ENCODE measurements around the gene OCSTAMP. TPM values are rescaled to one million over a fixed set of nuclear protein-coding genes. Genes with fewer than 3 reads are reported as not detected.

Gene OCSTAMP
- polyA plus RNA-seq, 1 donor, result not detected

DNA sequence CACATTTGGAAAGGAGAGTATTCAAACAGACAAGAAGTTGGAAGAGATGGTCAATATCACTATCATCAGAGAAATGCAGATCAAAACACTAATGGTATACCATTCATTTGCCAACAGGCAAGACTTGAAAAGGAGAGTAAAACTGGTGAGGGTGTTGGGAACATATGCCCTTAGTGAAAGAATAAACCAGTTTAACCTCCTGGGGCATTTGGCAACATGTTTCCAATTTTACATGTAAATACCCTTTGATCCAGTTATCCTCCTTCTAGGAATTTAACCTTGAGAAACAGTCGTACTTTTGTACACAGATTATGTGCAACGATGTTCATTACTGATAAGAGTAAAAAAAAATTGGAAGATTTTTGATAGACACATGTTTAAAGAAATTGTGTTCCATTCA, 34.1 kb upstream of the OCSTAMP start:
- Histone ChIP-seq H3K36me3 (ENCODE audit: control insufficient read depth, insufficient read depth, low read length) (no peaks in the 10 kb centered on the region), H3K9me3 (ENCODE audit: control insufficient read depth, low read depth, low read length) (no peaks in the 10 kb centered on the region), H3K4me3 (ENCODE audit: low read length) (no peak overlapping the region), H3K27ac (ENCODE audit: low read length) (no peak overlapping the region), H3K4me1 (ENCODE audit: control insufficient read depth, insufficient read depth, low read length) (no peaks in the 10 kb centered on the region), H3K27me3 (ENCODE audit: control insufficient read depth, insufficient read depth, low read length) (no peaks in the 10 kb centered on the region)
- DNase-seq, result no peak
- 43% methylated on average over 2 of the region's 2 CpGs for whole genome bisulfite sequencing (ENCODE audit: insufficient coverage, low lambda C conversion rate)

DNA sequence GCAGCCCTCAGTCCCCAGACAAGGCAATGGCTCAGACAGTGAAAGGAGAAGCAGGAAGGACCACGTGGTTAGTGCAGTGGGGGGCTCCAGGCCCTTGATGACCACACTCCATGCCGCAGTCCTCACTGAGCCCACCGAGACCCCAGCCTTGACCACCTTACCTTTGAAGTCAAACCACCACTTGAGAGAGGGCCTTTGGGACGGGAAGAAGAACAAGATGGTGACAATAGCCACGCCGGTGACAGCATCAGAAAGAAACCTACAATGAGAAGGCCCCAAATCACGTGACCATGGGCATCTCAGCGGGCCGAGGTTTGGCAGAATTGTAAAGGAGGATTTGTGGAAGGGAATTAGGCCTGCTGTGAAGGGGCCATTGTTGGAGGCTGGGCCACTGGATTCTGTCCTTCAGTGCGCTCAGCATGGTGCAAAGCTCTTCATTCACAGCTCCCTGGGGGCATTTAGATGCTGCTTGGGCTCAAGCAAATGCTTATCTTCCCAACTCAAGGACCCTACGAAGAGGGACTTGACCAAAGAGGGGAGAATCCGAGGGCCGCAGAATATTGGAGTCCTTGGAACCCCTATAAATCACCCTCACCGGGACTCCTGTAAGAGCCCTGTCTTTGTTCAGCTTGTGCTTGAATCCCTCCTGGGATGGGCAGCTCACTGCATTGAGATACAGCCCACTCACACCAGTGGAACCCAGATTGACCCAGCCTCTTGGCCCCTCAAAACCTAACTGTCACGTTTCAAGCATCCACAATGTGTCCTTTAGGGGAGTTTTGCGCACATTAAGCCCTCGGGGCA, 33.2 kb upstream of the OCSTAMP start:
- H3K4me1 ChIP-seq (ENCODE audit: control insufficient read depth, insufficient read depth, low read length), result no peaks in the 10 kb centered on the region
- H3K9me3 ChIP-seq (ENCODE audit: control insufficient read depth, low read depth, low read length), result no peaks in the 10 kb centered on the region
- H3K27me3 ChIP-seq (ENCODE audit: control insufficient read depth, insufficient read depth, low read length), result no peaks in the 10 kb centered on the region
- H3K4me3 ChIP-seq (ENCODE audit: low read length), result no peak overlapping the region
- DNase-seq, result no peak
- no peaks in the 10 kb centered on the region for H3K36me3 ChIP-seq (ENCODE audit: control insufficient read depth, insufficient read depth, low read length)
- H3K27ac ChIP-seq (ENCODE audit: low read length), result no peak overlapping the region
- no CpG with 5 or more reads among the region's 17 CpGs for WGBS (ENCODE audit: insufficient coverage, low lambda C conversion rate)

DNA sequence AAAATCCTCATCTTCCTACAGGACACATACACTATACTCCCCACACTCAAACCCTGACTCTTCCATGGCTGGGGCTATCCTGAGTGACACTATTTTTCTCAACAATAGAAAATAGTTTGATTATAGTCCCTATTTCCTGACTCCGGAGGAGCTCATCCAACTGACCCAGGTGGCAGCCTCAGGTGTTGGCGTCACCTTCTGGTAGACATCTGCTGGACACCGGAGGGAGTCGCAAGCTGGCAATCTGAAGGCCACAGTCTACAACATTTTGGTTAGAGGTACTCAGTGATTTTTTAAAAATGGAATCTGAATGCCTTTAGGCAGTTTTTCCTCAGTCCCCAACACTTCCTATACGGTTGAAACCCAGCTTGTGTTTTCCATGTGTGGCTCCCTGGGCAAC, 32.2 kb upstream of the OCSTAMP start:
- no peaks in the 10 kb centered on the region for H3K4me1 ChIP-seq (ENCODE audit: control insufficient read depth, insufficient read depth, low read length)
- DNase-seq, result no peak
- H3K36me3 ChIP-seq (ENCODE audit: control insufficient read depth, insufficient read depth, low read length), result no peaks in the 10 kb centered on the region
- H3K27me3 ChIP-seq (ENCODE audit: control insufficient read depth, insufficient read depth, low read length), result no peaks in the 10 kb centered on the region
- H3K4me3 ChIP-seq (ENCODE audit: low read length), result no peak overlapping the region
- H3K9me3 ChIP-seq (ENCODE audit: control insufficient read depth, low read depth, low read length), result no peaks in the 10 kb centered on the region
- no peak overlapping the region for H3K27ac ChIP-seq (ENCODE audit: low read length)
- no CpG with 5 or more reads among the region's 5 CpGs for WGBS (ENCODE audit: insufficient coverage, low lambda C conversion rate)

DNA sequence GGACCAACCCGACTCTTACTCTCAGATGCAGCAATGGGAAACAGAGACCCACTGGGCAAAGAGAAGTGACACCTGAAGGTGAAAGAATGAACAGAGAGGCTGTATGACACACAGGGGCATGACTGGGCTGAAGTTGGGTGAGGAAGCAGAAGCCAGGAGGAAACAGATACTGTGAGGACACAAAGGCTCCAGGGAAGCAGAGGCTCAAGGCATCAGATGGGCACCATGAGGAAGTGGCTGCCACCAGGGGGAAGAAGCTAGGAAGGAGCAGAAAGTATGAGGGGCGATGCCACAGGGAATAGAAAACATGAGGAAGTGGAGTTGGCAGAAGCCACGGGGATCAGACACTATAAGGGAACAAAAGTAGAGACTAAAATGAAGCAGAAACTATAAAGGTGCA, 30.9 kb upstream of the OCSTAMP start:
- H3K9me3 ChIP-seq (ENCODE audit: control insufficient read depth, low read depth, low read length), result no peaks in the 10 kb centered on the region
- H3K4me3 ChIP-seq (ENCODE audit: low read length), result no peak overlapping the region
- no peak for DNase-seq
- H3K4me1 ChIP-seq (ENCODE audit: control insufficient read depth, insufficient read depth, low read length), result no peaks in the 10 kb centered on the region
- H3K36me3 ChIP-seq (ENCODE audit: control insufficient read depth, insufficient read depth, low read length), result no peaks in the 10 kb centered on the region
- H3K27ac ChIP-seq (ENCODE audit: low read length), result no peak overlapping the region
- WGBS (ENCODE audit: insufficient coverage, low lambda C conversion rate), result 95% methylated on average over 2 of the region's 3 CpGs
- no peaks in the 10 kb centered on the region for H3K27me3 ChIP-seq (ENCODE audit: control insufficient read depth, insufficient read depth, low read length)

DNA sequence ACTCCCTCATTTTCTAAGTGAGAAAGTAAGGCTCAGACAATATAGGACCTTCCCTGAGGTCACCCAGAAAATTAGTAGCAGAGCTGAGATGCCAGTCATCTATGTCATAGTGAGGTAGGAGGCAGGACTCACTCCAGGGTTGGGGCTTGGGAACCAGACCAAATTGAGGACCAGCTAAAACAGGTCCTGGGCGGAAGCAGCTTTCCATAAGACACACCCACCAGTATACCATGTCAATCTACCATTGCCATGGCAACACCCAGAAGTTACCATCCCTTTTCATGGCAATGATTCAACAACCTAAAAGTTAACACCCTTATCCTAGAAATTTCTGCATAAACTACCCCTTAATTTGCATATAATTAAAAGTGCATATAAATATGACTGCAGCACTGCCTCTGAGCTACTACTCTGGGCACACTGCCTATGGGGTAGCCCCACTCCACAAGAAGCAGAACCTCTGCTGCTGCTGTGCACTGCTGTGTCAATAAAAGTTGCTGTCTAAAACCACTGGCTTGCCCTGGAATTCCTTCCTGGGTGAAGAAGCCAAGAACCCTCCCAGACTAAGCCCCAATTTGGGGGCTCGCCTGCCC, 30.3 kb upstream of the OCSTAMP start:
- H3K27me3 ChIP-seq (ENCODE audit: control insufficient read depth, insufficient read depth, low read length), result no peaks in the 10 kb centered on the region
- no peaks in the 10 kb centered on the region for H3K9me3 ChIP-seq (ENCODE audit: control insufficient read depth, low read depth, low read length)
- no peak for DNase-seq
- no peak overlapping the region for H3K27ac ChIP-seq (ENCODE audit: low read length)
- H3K4me1 ChIP-seq (ENCODE audit: control insufficient read depth, insufficient read depth, low read length), result no peaks in the 10 kb centered on the region
- WGBS (ENCODE audit: insufficient coverage, low lambda C conversion rate), result no CpG with 5 or more reads among the region's 2 CpGs
- H3K36me3 ChIP-seq (ENCODE audit: control insufficient read depth, insufficient read depth, low read length), result no peaks in the 10 kb centered on the region
- H3K4me3 ChIP-seq (ENCODE audit: low read length), result no peak overlapping the region

DNA sequence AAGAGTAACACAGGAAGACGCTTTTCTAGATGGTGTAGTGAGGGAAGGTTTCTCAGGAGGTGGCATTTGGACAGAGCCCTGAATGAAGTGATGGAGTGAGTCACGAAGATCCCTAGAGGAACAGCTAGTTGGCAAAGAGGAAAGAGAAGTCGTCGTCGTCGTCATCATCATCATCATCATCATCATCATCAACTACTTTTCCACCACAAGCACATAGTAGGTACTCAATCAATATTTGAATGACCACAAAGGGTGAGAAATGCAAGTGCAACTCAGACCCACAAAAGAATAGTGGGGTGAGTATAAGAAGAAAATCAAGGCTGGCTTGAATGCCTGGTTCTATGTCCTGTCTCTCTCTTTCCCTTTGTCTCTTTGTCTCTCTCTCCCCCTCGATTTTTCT, 28.3 kb upstream of the OCSTAMP start:
- 92% methylated on average over 2 of the region's 7 CpGs for WGBS (ENCODE audit: insufficient coverage, low lambda C conversion rate)

DNA sequence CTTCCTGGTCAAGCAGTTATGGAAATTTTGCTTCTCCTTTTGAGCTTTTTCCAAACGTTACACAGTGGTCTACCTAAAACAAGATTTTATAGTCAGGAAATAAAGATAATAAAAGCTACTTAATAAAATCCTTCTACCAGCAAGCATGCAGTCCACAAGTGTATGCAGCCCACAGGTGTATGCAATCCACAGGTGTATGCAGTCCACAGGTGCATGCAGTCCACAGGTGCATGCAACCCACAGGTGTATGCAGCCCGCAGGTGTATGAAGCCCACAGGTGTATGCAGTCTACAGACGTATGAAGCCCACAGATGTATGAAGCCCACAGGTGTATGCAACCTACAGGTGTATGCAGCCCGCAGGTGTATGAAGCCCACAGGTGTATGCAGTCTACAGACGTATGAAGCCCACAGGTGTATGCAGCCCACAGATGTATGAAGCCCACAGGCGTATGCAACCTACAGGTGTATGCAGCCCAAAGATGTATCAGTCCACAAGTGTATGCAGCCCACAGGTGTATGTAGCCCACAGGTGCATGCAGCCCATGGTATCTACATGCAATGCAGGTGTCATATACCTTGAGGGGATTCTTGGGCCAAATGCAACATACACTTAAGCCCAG, 26.4 kb upstream of the OCSTAMP start:
- Histone ChIP-seq H3K4me3 (ENCODE audit: low read length) (no peak overlapping the region), H3K4me1 (ENCODE audit: control insufficient read depth, insufficient read depth, low read length) (no peaks in the 10 kb centered on the region), H3K9me3 (ENCODE audit: control insufficient read depth, low read depth, low read length) (no peaks in the 10 kb centered on the region), H3K27ac (ENCODE audit: low read length) (no peak overlapping the region), H3K27me3 (ENCODE audit: control insufficient read depth, insufficient read depth, low read length) (no peaks in the 10 kb centered on the region), H3K36me3 (ENCODE audit: control insufficient read depth, insufficient read depth, low read length) (no peaks in the 10 kb centered on the region)
- DNase-seq, result no peak
- no CpG with 5 or more reads among the region's 6 CpGs for WGBS (ENCODE audit: insufficient coverage, low lambda C conversion rate)

More for the DNA sequence above, 28.3 kb upstream of the OCSTAMP start:
- Histone ChIP-seq H3K27me3 (ENCODE audit: control insufficient read depth, insufficient read depth, low read length) (no peaks in the 10 kb centered on the region), H3K27ac (ENCODE audit: low read length) (no peak overlapping the region), H3K4me3 (ENCODE audit: low read length) (no peak overlapping the region), H3K36me3 (ENCODE audit: control insufficient read depth, insufficient read depth, low read length) (no peaks in the 10 kb centered on the region), H3K4me1 (ENCODE audit: control insufficient read depth, insufficient read depth, low read length) (no peaks in the 10 kb centered on the region), H3K9me3 (ENCODE audit: control insufficient read depth, low read depth, low read length) (no peaks in the 10 kb centered on the region)
- no peak for DNase-seq

DNA sequence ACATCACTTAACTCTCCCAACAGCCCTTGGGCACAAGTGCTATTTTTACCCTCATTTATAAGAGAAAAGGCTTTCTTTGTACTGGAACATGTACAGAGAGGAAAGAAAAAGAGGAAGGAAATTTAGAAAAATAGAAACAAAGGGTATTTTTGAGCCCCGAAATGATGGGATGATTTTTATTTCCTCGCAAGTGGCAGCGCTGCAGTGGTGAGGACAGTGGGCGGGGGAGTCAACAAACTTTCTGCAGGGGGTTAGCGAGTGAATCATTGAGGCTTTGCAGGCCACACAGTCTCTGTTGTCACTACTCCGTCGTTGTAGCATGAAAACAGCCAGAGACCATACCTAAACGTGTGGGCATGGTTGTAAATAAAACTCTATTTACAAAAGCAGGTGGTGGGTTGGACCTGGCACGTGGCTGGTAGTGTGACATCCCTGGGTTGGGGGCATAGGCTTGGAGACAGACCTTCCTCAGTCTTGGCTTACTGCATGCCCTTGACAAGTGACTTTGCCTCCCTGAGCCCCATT, 25.5 kb upstream of the OCSTAMP start:
- Histone ChIP-seq H3K4me3 (ENCODE audit: low read length) (no peak overlapping the region), H3K27ac (ENCODE audit: low read length) (no peak overlapping the region), H3K4me1 (ENCODE audit: control insufficient read depth, insufficient read depth, low read length) (no peaks in the 10 kb centered on the region), H3K27me3 (ENCODE audit: control insufficient read depth, insufficient read depth, low read length) (no peaks in the 10 kb centered on the region), H3K9me3 (ENCODE audit: control insufficient read depth, low read depth, low read length) (no peaks in the 10 kb centered on the region), H3K36me3 (ENCODE audit: control insufficient read depth, insufficient read depth, low read length) (no peaks in the 10 kb centered on the region)
- WGBS (ENCODE audit: insufficient coverage, low lambda C conversion rate), result no CpG with 5 or more reads among the region's 9 CpGs
- DNase-seq, result no peak

DNA sequence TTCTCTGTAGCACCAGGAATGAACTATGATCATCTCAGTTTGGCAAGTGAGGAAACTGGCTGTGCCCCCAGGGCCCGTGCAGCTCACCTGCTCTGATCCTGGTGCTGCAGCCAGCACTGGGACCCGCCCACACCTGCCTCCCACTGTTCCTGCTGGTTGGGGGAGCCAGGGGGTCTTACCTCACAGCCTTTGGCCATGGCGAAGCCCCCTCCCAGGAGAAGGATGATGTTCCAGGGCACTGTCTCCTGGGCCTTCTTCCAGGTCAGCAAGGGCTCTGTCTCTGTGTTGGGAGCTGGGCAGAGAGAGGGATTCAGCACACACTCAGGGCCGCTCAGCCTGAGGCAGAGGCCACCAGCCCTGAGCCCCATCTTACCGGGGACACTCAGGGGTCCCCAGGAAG, 24.9 kb upstream of the OCSTAMP start:
- no peak for DNase-seq
- H3K27me3 ChIP-seq (ENCODE audit: control insufficient read depth, insufficient read depth, low read length), result no peaks in the 10 kb centered on the region
- no peak overlapping the region for H3K4me3 ChIP-seq (ENCODE audit: low read length)
- WGBS (ENCODE audit: insufficient coverage, low lambda C conversion rate), result no CpG with 5 or more reads among the region's 5 CpGs
- H3K27ac ChIP-seq (ENCODE audit: low read length), result no peak overlapping the region
- H3K9me3 ChIP-seq (ENCODE audit: control insufficient read depth, low read depth, low read length), result no peaks in the 10 kb centered on the region
- no peaks in the 10 kb centered on the region for H3K36me3 ChIP-seq (ENCODE audit: control insufficient read depth, insufficient read depth, low read length)
- H3K4me1 ChIP-seq (ENCODE audit: control insufficient read depth, insufficient read depth, low read length), result no peaks in the 10 kb centered on the region

DNA sequence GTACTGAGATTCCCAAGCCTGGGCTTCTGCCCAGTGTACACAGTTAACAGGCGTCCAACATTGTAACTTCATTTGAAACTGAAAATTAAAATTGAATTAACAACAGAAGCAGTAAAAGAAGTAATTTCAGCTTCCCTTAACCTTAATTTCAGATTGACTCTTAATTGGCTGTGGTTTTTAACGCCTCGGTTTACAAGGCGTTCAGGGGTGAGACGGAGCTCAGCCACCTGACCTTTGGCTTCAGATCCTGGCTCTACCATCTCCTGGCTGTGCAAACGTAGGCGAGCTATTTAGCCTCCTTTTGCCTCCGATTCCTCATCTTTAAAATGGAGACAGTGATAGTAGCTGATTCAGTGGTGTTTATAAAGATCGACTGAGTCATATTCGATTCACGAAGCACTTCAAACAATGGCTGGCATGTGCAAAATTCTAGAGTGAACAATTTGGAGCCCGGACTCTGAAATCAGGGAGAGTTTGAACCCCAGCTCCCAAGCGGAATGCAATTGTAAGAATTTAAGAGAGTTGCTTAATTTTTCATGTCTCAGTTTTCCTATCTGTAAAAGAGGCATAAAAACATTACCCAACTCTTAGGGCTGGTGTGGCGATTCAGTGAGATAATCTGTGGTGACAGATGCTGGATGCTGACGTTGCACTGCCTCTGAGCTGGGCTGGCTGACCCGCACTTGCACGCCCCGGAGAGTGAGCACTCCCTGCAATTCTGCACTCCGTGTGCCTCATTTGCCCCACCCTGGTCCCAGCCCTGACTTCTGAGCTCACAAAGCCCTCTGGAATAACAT, 23.5 kb upstream of the OCSTAMP start:
- WGBS (ENCODE audit: insufficient coverage, low lambda C conversion rate), result 93% methylated on average over 5 of the region's 19 CpGs
- no peak for DNase-seq
- H3K27ac ChIP-seq (ENCODE audit: low read length), result no peak overlapping the region
- no peaks in the 10 kb centered on the region for H3K4me1 ChIP-seq (ENCODE audit: control insufficient read depth, insufficient read depth, low read length)
- no peaks in the 10 kb centered on the region for H3K9me3 ChIP-seq (ENCODE audit: control insufficient read depth, low read depth, low read length)
- no peak overlapping the region for H3K4me3 ChIP-seq (ENCODE audit: low read length)
- H3K27me3 ChIP-seq (ENCODE audit: control insufficient read depth, insufficient read depth, low read length), result no peaks in the 10 kb centered on the region
- no peaks in the 10 kb centered on the region for H3K36me3 ChIP-seq (ENCODE audit: control insufficient read depth, insufficient read depth, low read length)

All from large intestine (tissue), 3 donors.